Epithelial cell of esophagus (primary cell): ENCODE measurements around the gene FSD2.

Experiments used
- DNase-seq: peaks from one replicate; pipeline ENCODE4 v3.0.0; 2010; ENCODE audit warnings: low read depth
- H3K4me3 ChIP-seq: 2 replicates; pipeline ENCODE4 v1.5.1; 2011; ENCODE audit warnings: mild to moderate bottlenecking, low read length, control low read depth
- CTCF ChIP-seq: IDR thresholded peaks from 2 replicates; pipeline ENCODE4 v1.5.1; 2011; ENCODE audit warnings: low read depth, mild to moderate bottlenecking, low read length, control low read depth, inconsistent platforms; ENCODE audit not compliant: insufficient read depth; ENCODE audit errors: missing control alignments

Gene FSD2

GRCh38 chr15:82790321-82790720 is 15.5 kb downstream of the FSD2 start:
- no peak for DNase-seq
- no peak overlapping the region for H3K4me3 ChIP-seq

GRCh38 chr15:82789491-82789890 is 16.4 kb downstream of the FSD2 start:
- no peak for DNase-seq
- no peak for TF ChIP-seq CTCF
- H3K4me3 ChIP-seq = no peak overlapping the region

More at GRCh38 chr15:82790321-82790720, 15.5 kb downstream of the FSD2 start:
- TF ChIP-seq CTCF = no peak

- no peak for TF ChIP-seq CTCF
These were observed 17.4 kb downstream of the FSD2 start for GRCh38 chr15:82788496-82788895.

GRCh38 chr15:82781349-82781748 is 24.5 kb downstream of the FSD2 start:
- H3K4me3 ChIP-seq = no peak overlapping the region
- TF ChIP-seq CTCF = no peak
- DNase-seq = no peak

More at GRCh38 chr15:82788496-82788895, 17.4 kb downstream of the FSD2 start:
- no peak overlapping the region for H3K4me3 ChIP-seq
- DNase-seq = no peak

GRCh38 chr15:82778755-82779154 is 27.1 kb downstream of the FSD2 start:
- TF ChIP-seq CTCF = no peak
- no peak for DNase-seq
- no peak overlapping the region for H3K4me3 ChIP-seq

- TF ChIP-seq CTCF = no peak
- H3K4me3 ChIP-seq = no peak overlapping the region
- DNase-seq = no peak
These were observed 31.4 kb downstream of the FSD2 start for GRCh38 chr15:82774496-82774895.

- TF ChIP-seq CTCF = no peak
- peak; percentile 48 for DNase-seq
- H3K4me3 ChIP-seq = no peak overlapping the region
These were observed 33.9 kb downstream of the FSD2 start for GRCh38 chr15:82771789-82772607.
